GM23338 (cell line): ENCODE data around the gene RNH1.

Experiments
- CREB1 ChIP-seq: fragments of 250-450 bp; sonication (Bioruptor Pico); IDR thresholded peaks from 2 replicates; pipeline ENCODE4 v1.5.0; 2020; ENCODE audit warnings: low read depth, mild to moderate bottlenecking, moderate library complexity
- CTCF ChIP-seq, 2 experiments: fragments of 200-600 bp in 1 of 2; sonication (generic) in 1 of 2; conservative IDR thresholded peaks; 2 replicates each; pipeline versions ENCODE4 v1.5.1 to v1.6.1; 2016 to 2017; ENCODE audit warnings: antibody characterized with exemption in 2 of 2, low read depth in 2 of 2, mild to moderate bottlenecking in 2 of 2, moderate library complexity in 1 of 2
- EZH2 ChIP-seq: fragments of 200-600 bp; sonication (generic); IDR thresholded peaks from one replicate; pipeline ENCODE4 v1.8.0; 2017; ENCODE audit warnings: antibody characterized with exemption, mild to moderate bottlenecking, low read depth; ENCODE audit not compliant: unreplicated experiment
- EZH2phosphoT487 ChIP-seq: fragments of 200-600 bp; sonication (generic); IDR thresholded peaks from one replicate; pipeline ENCODE4 v1.8.1; 2018; ENCODE audit warnings: antibody characterized with exemption; ENCODE audit not compliant: unreplicated experiment
- JUNB ChIP-seq: IDR thresholded peaks from one replicate; pipeline ENCODE4 v1.6.1; 2016; ENCODE audit warnings: antibody characterized with exemption; ENCODE audit not compliant: unreplicated experiment
- NANOG ChIP-seq: IDR thresholded peaks from 2 replicates; pipeline ENCODE4 v1.6.1; 2016; ENCODE audit warnings: antibody characterized with exemption, borderline replicate concordance
- POLR2AphosphoS5 ChIP-seq: IDR thresholded peaks from 2 replicates; pipeline ENCODE4 v1.6.1; 2016; ENCODE audit warnings: antibody characterized with exemption, low read depth
- STAT1 ChIP-seq: IDR thresholded peaks from one replicate; pipeline ENCODE4 v1.6.1; 2016; ENCODE audit warnings: antibody characterized with exemption; ENCODE audit not compliant: unreplicated experiment
- ZNF114 ChIP-seq: fragments of 250-450 bp; sonication (Bioruptor Pico); IDR thresholded peaks from 2 replicates; pipeline ENCODE4 v1.5.0; 2020; ENCODE audit warnings: mild to moderate bottlenecking, moderate library complexity
- ZNF462 ChIP-seq: fragments of 250-450 bp; sonication (Bioruptor Pico); IDR thresholded peaks from 2 replicates; pipeline ENCODE4 v1.5.0; 2020; ENCODE audit warnings: mild to moderate bottlenecking, moderate library complexity
- TF ChIP-seq, protein P1 (sequence below): IDR thresholded peaks from one replicate; pipeline ENCODE4 v1.6.1; 2018; ENCODE audit warnings: antibody characterized with exemption; ENCODE audit not compliant: unreplicated experiment
- TF ChIP-seq, protein P2 (sequence below): IDR thresholded peaks from 2 replicates; pipeline ENCODE4 v1.6.1; 2016; ENCODE audit warnings: antibody characterized with exemption

- no peak for TF ChIP-seq CTCF (conservative IDR thresholded peaks at IDR 0.05; ENCODE audit: low read depth in 2 of 2)
- TF ChIP-seq EZH2 = no peak
- TF ChIP-seq EZH2phosphoT487 = no peak
- TF ChIP-seq, protein P1, sequence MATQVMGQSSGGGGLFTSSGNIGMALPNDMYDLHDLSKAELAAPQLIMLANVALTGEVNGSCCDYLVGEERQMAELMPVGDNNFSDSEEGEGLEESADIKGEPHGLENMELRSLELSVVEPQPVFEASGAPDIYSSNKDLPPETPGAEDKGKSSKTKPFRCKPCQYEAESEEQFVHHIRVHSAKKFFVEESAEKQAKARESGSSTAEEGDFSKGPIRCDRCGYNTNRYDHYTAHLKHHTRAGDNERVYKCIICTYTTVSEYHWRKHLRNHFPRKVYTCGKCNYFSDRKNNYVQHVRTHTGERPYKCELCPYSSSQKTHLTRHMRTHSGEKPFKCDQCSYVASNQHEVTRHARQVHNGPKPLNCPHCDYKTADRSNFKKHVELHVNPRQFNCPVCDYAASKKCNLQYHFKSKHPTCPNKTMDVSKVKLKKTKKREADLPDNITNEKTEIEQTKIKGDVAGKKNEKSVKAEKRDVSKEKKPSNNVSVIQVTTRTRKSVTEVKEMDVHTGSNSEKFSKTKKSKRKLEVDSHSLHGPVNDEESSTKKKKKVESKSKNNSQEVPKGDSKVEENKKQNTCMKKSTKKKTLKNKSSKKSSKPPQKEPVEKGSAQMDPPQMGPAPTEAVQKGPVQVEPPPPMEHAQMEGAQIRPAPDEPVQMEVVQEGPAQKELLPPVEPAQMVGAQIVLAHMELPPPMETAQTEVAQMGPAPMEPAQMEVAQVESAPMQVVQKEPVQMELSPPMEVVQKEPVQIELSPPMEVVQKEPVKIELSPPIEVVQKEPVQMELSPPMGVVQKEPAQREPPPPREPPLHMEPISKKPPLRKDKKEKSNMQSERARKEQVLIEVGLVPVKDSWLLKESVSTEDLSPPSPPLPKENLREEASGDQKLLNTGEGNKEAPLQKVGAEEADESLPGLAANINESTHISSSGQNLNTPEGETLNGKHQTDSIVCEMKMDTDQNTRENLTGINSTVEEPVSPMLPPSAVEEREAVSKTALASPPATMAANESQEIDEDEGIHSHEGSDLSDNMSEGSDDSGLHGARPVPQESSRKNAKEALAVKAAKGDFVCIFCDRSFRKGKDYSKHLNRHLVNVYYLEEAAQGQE = no peak
- no peak for TF ChIP-seq STAT1
- no peak for TF ChIP-seq ZNF114 (CRISPR knock-in tag)
- no peak for TF ChIP-seq POLR2AphosphoS5
- no peak for TF ChIP-seq JUNB
- TF ChIP-seq CREB1 (CRISPR knock-in tag) = no peak
- TF ChIP-seq NANOG = no peak
- no peak for TF ChIP-seq ZNF462 (CRISPR knock-in tag)
- TF ChIP-seq, protein P2, sequence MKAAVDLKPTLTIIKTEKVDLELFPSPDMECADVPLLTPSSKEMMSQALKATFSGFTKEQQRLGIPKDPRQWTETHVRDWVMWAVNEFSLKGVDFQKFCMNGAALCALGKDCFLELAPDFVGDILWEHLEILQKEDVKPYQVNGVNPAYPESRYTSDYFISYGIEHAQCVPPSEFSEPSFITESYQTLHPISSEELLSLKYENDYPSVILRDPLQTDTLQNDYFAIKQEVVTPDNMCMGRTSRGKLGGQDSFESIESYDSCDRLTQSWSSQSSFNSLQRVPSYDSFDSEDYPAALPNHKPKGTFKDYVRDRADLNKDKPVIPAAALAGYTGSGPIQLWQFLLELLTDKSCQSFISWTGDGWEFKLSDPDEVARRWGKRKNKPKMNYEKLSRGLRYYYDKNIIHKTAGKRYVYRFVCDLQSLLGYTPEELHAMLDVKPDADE = no peak
Measured at GRCh38 chr11:550746-551085, 43.7 kb upstream of the RNH1 start.
